Measurements from ENCODE around the gene COPS3.

The COPS3 gene

DNA sequence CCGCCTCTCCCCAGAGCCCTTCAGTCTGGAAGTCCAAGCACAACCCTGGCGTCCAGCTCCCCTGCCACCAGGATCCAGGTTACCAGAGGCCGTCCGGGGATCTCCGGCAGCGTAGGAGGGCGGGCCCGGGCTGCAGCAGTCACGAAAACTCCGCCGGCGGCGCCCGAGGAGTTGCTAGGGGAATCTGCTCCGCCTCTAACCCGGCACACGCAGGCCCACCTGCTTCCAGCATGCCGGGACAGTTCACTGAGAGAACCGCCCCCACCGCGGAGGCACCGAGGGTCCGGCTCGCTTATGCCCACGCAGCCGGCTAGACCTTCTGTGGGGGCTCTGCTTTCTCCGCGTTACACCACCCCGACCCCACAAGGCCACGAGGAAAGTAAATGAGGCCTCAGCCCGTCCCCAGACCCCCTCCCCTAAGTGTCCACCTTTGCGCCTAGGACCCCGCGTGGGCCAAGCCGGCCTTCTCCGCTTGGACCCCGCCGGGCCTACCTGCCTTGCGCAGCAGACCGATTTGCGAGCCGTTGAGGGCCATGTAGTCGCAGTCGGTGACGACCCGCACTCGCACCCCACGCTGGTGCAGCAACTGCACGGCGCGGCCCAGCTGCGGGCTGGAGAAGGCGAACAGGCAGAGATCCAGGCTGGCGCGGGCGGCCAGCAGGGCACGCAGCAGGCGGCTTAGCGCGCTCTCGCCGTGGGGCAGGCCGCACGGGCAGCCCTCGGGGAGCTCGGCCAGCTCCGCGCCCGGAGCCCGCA lies 75.5 kb downstream of the COPS3 start:
- H3K27me3 ChIP-seq (replicated peaks; ENCODE audit: control insufficient read depth, insufficient read depth, low read length, poor library complexity, severe bottlenecking) = no peaks in the 10 kb centered on the region
- DNase-seq = peak; percentile 27 to 45 (median 31)
- peak overlapping the region; percentile 76 for H3K27ac ChIP-seq (ENCODE audit: insufficient read depth, low read length, poor library complexity, severe bottlenecking)
- H3K4me3 ChIP-seq (ENCODE audit: insufficient read depth, low read depth, low read length, poor library complexity, severe bottlenecking) = peak overlapping the region; percentile 37
- peaks cover 1% of the 10 kb centered on the region for H3K36me3 ChIP-seq (ENCODE audit: control insufficient read depth, insufficient read depth, low read length)
- H3K9me3 ChIP-seq (ENCODE audit: control insufficient read depth, low read length) = no peaks in the 10 kb centered on the region
- peaks cover 23% of the 10 kb centered on the region for H3K4me1 ChIP-seq (ENCODE audit: control insufficient read depth, insufficient read depth, low read length, poor library complexity, severe bottlenecking)

DNA sequence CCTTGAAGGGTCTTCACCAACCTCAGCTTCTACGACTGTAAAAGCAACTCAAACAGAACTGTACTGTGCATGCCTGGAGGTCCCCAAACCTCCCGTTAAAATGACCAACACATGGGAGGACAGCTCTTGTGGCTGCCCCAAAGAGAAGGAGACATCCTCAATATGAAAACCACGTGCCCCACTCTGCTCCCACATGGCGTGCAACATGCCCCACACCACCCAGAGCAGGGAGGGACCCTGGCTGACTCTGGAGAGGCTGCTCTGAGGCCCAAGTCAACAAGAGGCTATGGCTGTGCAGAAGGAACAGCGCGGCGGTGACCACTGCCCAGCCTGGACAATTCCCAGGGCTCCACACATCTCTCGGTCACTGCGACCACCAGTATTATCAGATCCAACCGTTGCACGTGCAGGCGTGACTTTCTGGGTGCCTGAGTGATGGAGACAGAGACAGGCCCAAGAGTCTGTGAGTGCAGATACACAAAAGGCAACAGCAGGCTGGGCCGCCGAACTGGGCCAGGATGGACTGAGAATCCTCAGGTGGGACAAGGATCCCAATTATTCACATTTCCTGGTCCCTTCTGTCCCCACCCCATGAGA lies 76.3 kb downstream of the COPS3 start:
- H3K4me3 ChIP-seq (ENCODE audit: insufficient read depth, low read depth, low read length, poor library complexity, severe bottlenecking) = peak overlapping the region; percentile 37
- peaks cover 6% of the 10 kb centered on the region for H3K36me3 ChIP-seq (ENCODE audit: control insufficient read depth, insufficient read depth, low read length)
- no peaks in the 10 kb centered on the region for H3K27me3 ChIP-seq (replicated peaks; ENCODE audit: control insufficient read depth, insufficient read depth, low read length, poor library complexity, severe bottlenecking)
- DNase-seq = no peak
- no peaks in the 10 kb centered on the region for H3K9me3 ChIP-seq (ENCODE audit: control insufficient read depth, low read length)
- H3K4me1 ChIP-seq (ENCODE audit: control insufficient read depth, insufficient read depth, low read length, poor library complexity, severe bottlenecking) = peaks cover 23% of the 10 kb centered on the region
- peak overlapping the region; percentile 76 for H3K27ac ChIP-seq (ENCODE audit: insufficient read depth, low read length, poor library complexity, severe bottlenecking)

DNA sequence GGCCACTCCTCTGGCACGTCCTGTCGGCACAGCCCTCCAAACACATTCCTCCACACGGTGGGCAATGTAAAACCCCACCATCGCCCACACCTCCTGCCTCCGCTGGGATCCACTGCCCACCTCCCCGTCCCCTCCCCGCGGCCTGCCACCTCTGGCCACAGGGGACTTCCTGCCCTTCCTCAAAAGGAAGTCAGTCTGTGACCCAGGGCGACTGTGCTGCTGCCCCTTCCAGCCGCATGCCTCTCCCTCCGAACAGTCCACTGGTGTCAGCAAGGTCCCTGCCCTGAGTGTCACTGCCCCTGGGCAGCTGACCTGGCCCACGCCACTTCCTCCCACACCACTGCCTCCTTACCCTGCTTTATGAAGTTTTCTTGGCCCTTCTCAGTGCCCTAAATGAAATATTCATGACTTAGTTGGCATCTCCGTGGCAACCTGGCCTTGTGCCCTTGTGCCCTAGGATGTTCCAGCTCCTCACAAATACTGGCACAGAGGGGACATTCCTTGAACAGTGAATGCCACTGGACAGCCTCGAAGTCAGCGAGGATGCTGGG lies 76.9 kb downstream of the COPS3 start:
- no peaks in the 10 kb centered on the region for H3K9me3 ChIP-seq (ENCODE audit: control insufficient read depth, low read length)
- no peaks in the 10 kb centered on the region for H3K27me3 ChIP-seq (replicated peaks; ENCODE audit: control insufficient read depth, insufficient read depth, low read length, poor library complexity, severe bottlenecking)
- peaks cover 23% of the 10 kb centered on the region for H3K4me1 ChIP-seq (ENCODE audit: control insufficient read depth, insufficient read depth, low read length, poor library complexity, severe bottlenecking)
- peak overlapping the region; percentile 37 for H3K4me3 ChIP-seq (ENCODE audit: insufficient read depth, low read depth, low read length, poor library complexity, severe bottlenecking)
- peak overlapping the region; percentile 76 for H3K27ac ChIP-seq (ENCODE audit: insufficient read depth, low read length, poor library complexity, severe bottlenecking)
- no peak for DNase-seq
- H3K36me3 ChIP-seq (ENCODE audit: control insufficient read depth, insufficient read depth, low read length) = peaks cover 6% of the 10 kb centered on the region

- no peak overlapping the region for H3K27ac ChIP-seq (ENCODE audit: insufficient read depth, low read length, poor library complexity, severe bottlenecking)
- peaks cover 23% of the 10 kb centered on the region for H3K4me1 ChIP-seq (ENCODE audit: control insufficient read depth, insufficient read depth, low read length, poor library complexity, severe bottlenecking)
- H3K4me3 ChIP-seq (ENCODE audit: insufficient read depth, low read depth, low read length, poor library complexity, severe bottlenecking) = no peak overlapping the region
- H3K27me3 ChIP-seq (replicated peaks; ENCODE audit: control insufficient read depth, insufficient read depth, low read length, poor library complexity, severe bottlenecking) = no peaks in the 10 kb centered on the region
- no peaks in the 10 kb centered on the region for H3K9me3 ChIP-seq (ENCODE audit: control insufficient read depth, low read length)
- no peak for DNase-seq
- H3K36me3 ChIP-seq (ENCODE audit: control insufficient read depth, insufficient read depth, low read length) = peaks cover 6% of the 10 kb centered on the region
Observed at GRCh38 chr17:17203173-17203730, 77.8 kb downstream of the COPS3 start.

GRCh38 chr17:17201907-17202306 lies 79.1 kb downstream of the COPS3 start:
- Histone ChIP-seq H3K27ac (ENCODE audit: insufficient read depth, low read length, poor library complexity, severe bottlenecking) (no peak overlapping the region), H3K36me3 (ENCODE audit: control insufficient read depth, insufficient read depth, low read length) (peaks cover 6% of the 10 kb centered on the region), H3K4me3 (ENCODE audit: insufficient read depth, low read depth, low read length, poor library complexity, severe bottlenecking) (no peak overlapping the region), H3K27me3 (replicated peaks; ENCODE audit: control insufficient read depth, insufficient read depth, low read length, poor library complexity, severe bottlenecking) (no peaks in the 10 kb centered on the region), H3K4me1 (ENCODE audit: control insufficient read depth, insufficient read depth, low read length, poor library complexity, severe bottlenecking) (peaks cover 23% of the 10 kb centered on the region), H3K9me3 (ENCODE audit: control insufficient read depth, low read length) (no peaks in the 10 kb centered on the region)
- no peak for DNase-seq

- no peak for DNase-seq
- Histone ChIP-seq H3K4me1 (ENCODE audit: control insufficient read depth, insufficient read depth, low read length, poor library complexity, severe bottlenecking) (peaks cover 23% of the 10 kb centered on the region), H3K27me3 (replicated peaks; ENCODE audit: control insufficient read depth, insufficient read depth, low read length, poor library complexity, severe bottlenecking) (no peaks in the 10 kb centered on the region), H3K36me3 (ENCODE audit: control insufficient read depth, insufficient read depth, low read length) (peaks cover 6% of the 10 kb centered on the region), H3K9me3 (ENCODE audit: control insufficient read depth, low read length) (no peaks in the 10 kb centered on the region), H3K4me3 (ENCODE audit: insufficient read depth, low read depth, low read length, poor library complexity, severe bottlenecking) (no peak overlapping the region), H3K27ac (ENCODE audit: insufficient read depth, low read length, poor library complexity, severe bottlenecking) (no peak overlapping the region)
Observed at GRCh38 chr17:17201271-17201670, 79.8 kb downstream of the COPS3 start.

DNA sequence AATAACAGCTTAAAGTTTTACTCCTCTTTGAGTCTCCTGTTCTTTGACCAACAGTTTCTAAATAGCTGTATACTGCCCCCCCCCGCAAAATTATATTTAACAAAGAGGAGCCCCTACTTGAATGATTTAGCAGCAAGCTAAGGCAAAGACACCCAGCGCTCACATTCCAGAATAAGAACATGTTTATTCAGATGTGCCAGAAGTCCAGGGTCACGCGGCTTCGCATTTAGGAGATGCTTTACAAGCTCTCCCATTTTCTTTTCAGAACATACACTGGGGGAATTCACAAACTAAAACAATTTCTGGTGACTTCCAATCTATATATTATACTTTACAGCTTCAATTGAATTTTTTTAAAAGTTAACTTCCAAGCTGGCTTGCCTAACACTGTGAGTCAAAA lies 80.2 kb downstream of the COPS3 start:
- Histone ChIP-seq H3K4me1 (ENCODE audit: control insufficient read depth, insufficient read depth, low read length, poor library complexity, severe bottlenecking) (peaks cover 23% of the 10 kb centered on the region), H3K27me3 (replicated peaks; ENCODE audit: control insufficient read depth, insufficient read depth, low read length, poor library complexity, severe bottlenecking) (no peaks in the 10 kb centered on the region), H3K27ac (ENCODE audit: insufficient read depth, low read length, poor library complexity, severe bottlenecking) (no peak overlapping the region), H3K4me3 (ENCODE audit: insufficient read depth, low read depth, low read length, poor library complexity, severe bottlenecking) (no peak overlapping the region), H3K9me3 (ENCODE audit: control insufficient read depth, low read length) (no peaks in the 10 kb centered on the region), H3K36me3 (ENCODE audit: control insufficient read depth, insufficient read depth, low read length) (peaks cover 6% of the 10 kb centered on the region)
- no peak for DNase-seq

GRCh38 chr17:17200311-17200710 lies 80.7 kb downstream of the COPS3 start:
- Histone ChIP-seq H3K9me3 (ENCODE audit: control insufficient read depth, low read length) (no peaks in the 10 kb centered on the region), H3K4me1 (ENCODE audit: control insufficient read depth, insufficient read depth, low read length, poor library complexity, severe bottlenecking) (peaks cover 18% of the 10 kb centered on the region)

DNA sequence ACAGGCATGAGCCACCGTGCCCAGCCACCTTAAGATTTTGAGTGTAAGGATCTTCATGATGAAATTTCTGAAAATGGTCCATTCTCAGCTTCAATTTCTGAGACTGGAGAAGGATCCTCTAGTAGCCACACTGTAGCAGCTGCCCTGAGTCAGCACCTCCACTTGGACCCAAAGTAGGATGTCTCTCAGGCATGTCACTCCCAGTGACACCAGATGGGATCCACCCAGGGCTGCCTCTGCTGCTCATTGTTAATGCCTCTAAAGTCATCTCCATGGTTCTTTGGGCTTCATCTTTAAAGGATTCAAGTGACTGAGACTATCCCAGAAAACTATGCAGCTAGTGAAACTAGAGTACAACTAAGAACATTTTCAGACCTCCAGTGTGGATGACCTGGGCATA lies 82.8 kb downstream of the COPS3 start:
- Histone ChIP-seq H3K27ac (ENCODE audit: insufficient read depth, low read length, poor library complexity, severe bottlenecking) (no peak overlapping the region), H3K4me1 (ENCODE audit: control insufficient read depth, insufficient read depth, low read length, poor library complexity, severe bottlenecking) (no peaks in the 10 kb centered on the region), H3K36me3 (ENCODE audit: control insufficient read depth, insufficient read depth, low read length) (peaks cover 6% of the 10 kb centered on the region), H3K27me3 (replicated peaks; ENCODE audit: control insufficient read depth, insufficient read depth, low read length, poor library complexity, severe bottlenecking) (no peaks in the 10 kb centered on the region), H3K4me3 (ENCODE audit: insufficient read depth, low read depth, low read length, poor library complexity, severe bottlenecking) (no peak overlapping the region), H3K9me3 (ENCODE audit: control insufficient read depth, low read length) (no peaks in the 10 kb centered on the region)
- no peak for DNase-seq

More at GRCh38 chr17:17200311-17200710, 80.7 kb downstream of the COPS3 start:
- no peak for DNase-seq
- H3K36me3 ChIP-seq (ENCODE audit: control insufficient read depth, insufficient read depth, low read length) = peaks cover 6% of the 10 kb centered on the region
- no peaks in the 10 kb centered on the region for H3K27me3 ChIP-seq (replicated peaks; ENCODE audit: control insufficient read depth, insufficient read depth, low read length, poor library complexity, severe bottlenecking)
- no peak overlapping the region for H3K27ac ChIP-seq (ENCODE audit: insufficient read depth, low read length, poor library complexity, severe bottlenecking)
- no peak overlapping the region for H3K4me3 ChIP-seq (ENCODE audit: insufficient read depth, low read depth, low read length, poor library complexity, severe bottlenecking)

- no peaks in the 10 kb centered on the region for H3K27me3 ChIP-seq (replicated peaks; ENCODE audit: control insufficient read depth, insufficient read depth, low read length, poor library complexity, severe bottlenecking)
- no peaks in the 10 kb centered on the region for H3K9me3 ChIP-seq (ENCODE audit: control insufficient read depth, low read length)
- no peak overlapping the region for H3K27ac ChIP-seq (ENCODE audit: insufficient read depth, low read length, poor library complexity, severe bottlenecking)
- H3K36me3 ChIP-seq (ENCODE audit: control insufficient read depth, insufficient read depth, low read length) = peaks cover 6% of the 10 kb centered on the region
- H3K4me3 ChIP-seq (ENCODE audit: insufficient read depth, low read depth, low read length, poor library complexity, severe bottlenecking) = no peak overlapping the region
- no peak for DNase-seq
- H3K4me1 ChIP-seq (ENCODE audit: control insufficient read depth, insufficient read depth, low read length, poor library complexity, severe bottlenecking) = no peaks in the 10 kb centered on the region
Observed at GRCh38 chr17:17196776-17197175, 84.3 kb downstream of the COPS3 start.
